Neural cell (in vitro differentiated cells): ENCODE data around the gene SEC24D.

Source experiments
- EZH2 ChIP-seq: fragments of 200-600, 300-800 bp; shearing (Covaris generic), sonication (generic); IDR thresholded peaks from 2 replicates; pipeline ENCODE4 v1.6.1; 2014; ENCODE audit warnings: antibody characterized with exemption, low read length, borderline replicate concordance, mild to moderate bottlenecking; ENCODE audit not compliant: insufficient read depth, poor library complexity, severe bottlenecking
- MXI1 ChIP-seq: fragments of 450-650 bp; conservative IDR thresholded peaks from 2 replicates; pipeline ENCODE4 v1.6.1; 2014; ENCODE audit warnings: antibody characterized with exemption, mild to moderate bottlenecking; ENCODE audit not compliant: poor library complexity, severe bottlenecking
- SMC3 ChIP-seq: fragments of 450-650 bp; conservative IDR thresholded peaks from 2 replicates; pipeline ENCODE4 v1.6.1; 2014; ENCODE audit warnings: antibody characterized with exemption, mild to moderate bottlenecking, moderate library complexity; ENCODE audit not compliant: poor library complexity
- TAF1 ChIP-seq: IDR thresholded peaks from 2 replicates; pipeline ENCODE4 v1.6.1; 2012; ENCODE audit warnings: low read depth
- TF ChIP-seq, protein P1 (sequence below): fragments of 450-650 bp; IDR thresholded peaks from 2 replicates; pipeline ENCODE4 v1.5.1; 2014; ENCODE audit warnings: antibody characterized with exemption, mild to moderate bottlenecking, moderate library complexity; ENCODE audit not compliant: poor library complexity, severe bottlenecking
- TF ChIP-seq, protein P2 (sequence below): IDR thresholded peaks from 2 replicates; pipeline ENCODE4 v1.6.1; 2012; ENCODE audit warnings: borderline replicate concordance

- TF ChIP-seq, protein P1, sequence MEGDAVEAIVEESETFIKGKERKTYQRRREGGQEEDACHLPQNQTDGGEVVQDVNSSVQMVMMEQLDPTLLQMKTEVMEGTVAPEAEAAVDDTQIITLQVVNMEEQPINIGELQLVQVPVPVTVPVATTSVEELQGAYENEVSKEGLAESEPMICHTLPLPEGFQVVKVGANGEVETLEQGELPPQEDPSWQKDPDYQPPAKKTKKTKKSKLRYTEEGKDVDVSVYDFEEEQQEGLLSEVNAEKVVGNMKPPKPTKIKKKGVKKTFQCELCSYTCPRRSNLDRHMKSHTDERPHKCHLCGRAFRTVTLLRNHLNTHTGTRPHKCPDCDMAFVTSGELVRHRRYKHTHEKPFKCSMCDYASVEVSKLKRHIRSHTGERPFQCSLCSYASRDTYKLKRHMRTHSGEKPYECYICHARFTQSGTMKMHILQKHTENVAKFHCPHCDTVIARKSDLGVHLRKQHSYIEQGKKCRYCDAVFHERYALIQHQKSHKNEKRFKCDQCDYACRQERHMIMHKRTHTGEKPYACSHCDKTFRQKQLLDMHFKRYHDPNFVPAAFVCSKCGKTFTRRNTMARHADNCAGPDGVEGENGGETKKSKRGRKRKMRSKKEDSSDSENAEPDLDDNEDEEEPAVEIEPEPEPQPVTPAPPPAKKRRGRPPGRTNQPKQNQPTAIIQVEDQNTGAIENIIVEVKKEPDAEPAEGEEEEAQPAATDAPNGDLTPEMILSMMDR, result no peak
- TF ChIP-seq EZH2, result no peak
- TF ChIP-seq SMC3, result no peak
- TF ChIP-seq MXI1, result no peak
- no peak for TF ChIP-seq TAF1
- TF ChIP-seq, protein P2, sequence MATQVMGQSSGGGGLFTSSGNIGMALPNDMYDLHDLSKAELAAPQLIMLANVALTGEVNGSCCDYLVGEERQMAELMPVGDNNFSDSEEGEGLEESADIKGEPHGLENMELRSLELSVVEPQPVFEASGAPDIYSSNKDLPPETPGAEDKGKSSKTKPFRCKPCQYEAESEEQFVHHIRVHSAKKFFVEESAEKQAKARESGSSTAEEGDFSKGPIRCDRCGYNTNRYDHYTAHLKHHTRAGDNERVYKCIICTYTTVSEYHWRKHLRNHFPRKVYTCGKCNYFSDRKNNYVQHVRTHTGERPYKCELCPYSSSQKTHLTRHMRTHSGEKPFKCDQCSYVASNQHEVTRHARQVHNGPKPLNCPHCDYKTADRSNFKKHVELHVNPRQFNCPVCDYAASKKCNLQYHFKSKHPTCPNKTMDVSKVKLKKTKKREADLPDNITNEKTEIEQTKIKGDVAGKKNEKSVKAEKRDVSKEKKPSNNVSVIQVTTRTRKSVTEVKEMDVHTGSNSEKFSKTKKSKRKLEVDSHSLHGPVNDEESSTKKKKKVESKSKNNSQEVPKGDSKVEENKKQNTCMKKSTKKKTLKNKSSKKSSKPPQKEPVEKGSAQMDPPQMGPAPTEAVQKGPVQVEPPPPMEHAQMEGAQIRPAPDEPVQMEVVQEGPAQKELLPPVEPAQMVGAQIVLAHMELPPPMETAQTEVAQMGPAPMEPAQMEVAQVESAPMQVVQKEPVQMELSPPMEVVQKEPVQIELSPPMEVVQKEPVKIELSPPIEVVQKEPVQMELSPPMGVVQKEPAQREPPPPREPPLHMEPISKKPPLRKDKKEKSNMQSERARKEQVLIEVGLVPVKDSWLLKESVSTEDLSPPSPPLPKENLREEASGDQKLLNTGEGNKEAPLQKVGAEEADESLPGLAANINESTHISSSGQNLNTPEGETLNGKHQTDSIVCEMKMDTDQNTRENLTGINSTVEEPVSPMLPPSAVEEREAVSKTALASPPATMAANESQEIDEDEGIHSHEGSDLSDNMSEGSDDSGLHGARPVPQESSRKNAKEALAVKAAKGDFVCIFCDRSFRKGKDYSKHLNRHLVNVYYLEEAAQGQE, result no peak
Measured at GRCh38 chr4:118883861-118884260, 47.9 kb upstream of the SEC24D start.
